NCI-H510A (cell line): ENCODE data around the gene RSPH3.

Source experiments
- DNase-seq: peaks from one replicate; lab custom pipeline; 2025; lab: John Stamatoyannopoulos, UW

Gene RSPH3

DNA sequence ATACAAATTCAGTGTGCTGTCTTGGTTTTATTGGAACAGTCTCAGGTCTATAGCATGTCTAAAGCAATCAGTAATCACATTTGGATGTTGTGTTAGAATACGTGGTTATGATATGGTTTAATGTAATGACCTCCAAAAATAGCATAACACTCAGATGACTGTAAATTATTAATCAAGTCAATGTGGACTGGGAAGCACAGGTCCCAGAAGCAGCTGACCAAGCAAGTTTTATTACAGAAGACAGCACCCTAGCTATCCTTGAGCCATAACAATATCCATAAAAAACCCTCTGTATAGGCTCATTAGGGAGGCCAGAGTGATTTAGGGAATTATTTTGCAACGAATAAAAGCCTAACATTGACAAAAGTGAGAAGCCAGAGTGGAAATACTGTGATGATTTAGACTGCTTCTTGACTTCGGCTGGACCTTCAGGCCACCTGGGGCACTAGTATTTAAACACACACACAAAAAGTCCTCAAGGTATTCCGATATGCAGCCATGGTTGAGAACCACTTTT, 66.9 kb downstream of the RSPH3 start:
- no peak for DNase-seq

DNA sequence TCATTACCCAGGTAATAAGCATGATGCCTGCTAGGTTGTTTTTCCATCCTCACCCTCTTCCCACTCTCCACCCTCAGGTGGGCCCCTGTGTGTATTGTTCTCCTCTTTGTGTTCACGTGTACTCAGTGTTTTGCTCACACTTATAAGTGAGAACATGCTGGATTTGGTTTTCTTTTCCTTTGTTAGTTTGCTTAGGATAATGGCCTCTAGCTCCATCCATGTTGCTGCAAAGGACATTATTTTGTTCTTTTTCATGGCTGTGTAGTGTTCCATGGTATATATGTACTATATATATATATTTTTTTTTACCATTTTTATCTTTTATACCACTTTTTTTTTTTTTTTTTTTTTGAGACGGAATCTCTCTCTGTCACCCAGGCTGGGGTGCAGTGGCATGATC, 71.9 kb downstream of the RSPH3 start:
- no peak for DNase-seq

DNA sequence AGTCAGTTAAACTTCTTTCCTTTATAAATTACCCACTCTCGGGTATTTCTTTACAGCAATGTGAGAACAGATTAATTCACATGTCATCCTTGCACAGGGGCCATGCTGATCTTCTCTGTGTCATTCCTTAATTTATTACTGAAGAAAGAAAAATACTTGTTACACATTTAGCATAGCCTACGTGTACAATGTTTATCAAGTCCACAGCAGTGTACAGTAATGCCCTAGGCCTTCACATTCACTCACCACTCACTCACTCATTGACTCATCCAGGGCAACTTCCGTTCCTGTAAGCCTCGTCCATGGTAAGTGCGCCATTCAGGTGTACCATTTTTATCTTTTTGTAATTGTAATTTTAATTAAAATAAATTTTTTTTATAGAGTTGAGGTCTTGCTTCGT, 73.6 kb downstream of the RSPH3 start:
- no peak for DNase-seq

DNA sequence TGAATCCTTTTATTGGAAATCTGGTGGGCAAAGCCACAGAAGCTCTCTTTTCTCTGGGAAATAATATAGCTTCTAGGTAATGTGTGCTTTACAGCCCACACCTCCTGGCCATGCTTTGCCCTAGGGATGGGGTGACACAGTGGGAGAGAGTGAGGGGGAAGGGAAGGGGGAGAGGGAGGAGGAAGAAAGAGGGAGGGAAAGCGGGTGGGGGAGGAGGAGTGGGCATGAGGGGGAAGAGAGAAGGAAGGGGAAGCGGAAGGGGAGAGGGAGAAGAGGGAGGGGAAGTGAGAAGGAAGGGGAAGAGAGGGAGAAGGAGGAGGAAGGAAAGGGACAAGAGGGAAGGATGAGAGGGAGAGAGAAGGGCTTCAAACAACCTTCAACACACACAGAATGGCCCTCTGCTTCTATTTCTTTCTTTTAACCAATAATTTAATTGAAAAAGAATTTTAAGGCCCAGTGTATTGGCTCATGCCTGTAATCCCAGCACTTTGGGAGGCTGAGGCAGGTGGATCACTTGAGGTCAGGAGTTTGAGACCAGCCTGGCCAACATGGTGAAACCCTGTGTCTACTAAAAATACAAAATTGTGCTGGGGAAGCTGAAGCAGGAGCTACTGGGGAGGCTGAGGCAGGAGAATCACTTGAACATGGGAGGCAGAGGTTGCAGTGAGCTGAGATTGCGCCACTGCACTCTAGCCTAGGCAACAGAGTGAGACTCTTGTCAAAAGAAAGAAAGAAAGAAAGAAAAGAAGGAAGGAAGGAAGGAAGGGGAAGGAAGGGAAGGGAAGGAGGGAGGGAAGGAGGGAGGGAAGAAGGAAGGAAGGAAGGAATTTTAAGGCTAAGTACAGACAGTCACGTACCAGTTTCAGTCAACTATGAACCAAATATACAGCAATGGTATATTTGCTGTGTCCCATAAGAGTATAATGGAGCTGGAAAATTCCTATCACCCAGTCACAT, 75.2 kb downstream of the RSPH3 start:
- DNase-seq, result no peak

DNA sequence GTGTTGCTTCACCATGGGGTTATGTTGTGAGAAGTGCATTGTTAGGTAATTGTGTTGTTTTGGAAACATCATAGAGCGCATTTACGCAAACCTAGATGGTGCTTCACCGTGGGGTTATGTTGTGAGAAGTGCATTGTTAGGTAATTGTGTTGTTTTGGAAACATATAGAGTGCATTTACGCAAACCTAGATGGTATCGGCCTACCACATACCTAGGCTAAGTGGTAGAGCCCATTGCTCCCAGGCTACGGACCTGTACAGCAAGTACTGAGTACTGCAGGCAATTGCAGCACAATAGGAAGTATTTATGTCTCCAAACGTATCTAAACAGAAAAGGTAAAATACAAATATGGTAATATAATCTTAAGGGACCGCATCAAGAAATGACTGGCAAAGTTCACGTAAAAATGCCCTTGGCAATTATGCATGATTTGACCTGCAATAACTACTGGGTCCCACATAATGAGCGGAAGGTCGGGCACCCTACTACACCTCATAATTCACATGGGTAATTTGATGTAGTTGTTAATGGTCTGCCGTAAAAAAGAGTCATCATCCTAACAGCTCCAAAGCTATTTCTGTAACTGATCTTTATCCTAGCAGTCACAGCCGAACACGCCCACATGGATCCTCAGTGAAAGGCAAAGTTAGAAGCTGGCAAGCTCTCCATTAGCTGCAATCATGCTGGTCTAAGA, 76.0 kb downstream of the RSPH3 start:
- no peak for DNase-seq
